ENCODE data around the gene SLC25A4.

Gene SLC25A4

DNA sequence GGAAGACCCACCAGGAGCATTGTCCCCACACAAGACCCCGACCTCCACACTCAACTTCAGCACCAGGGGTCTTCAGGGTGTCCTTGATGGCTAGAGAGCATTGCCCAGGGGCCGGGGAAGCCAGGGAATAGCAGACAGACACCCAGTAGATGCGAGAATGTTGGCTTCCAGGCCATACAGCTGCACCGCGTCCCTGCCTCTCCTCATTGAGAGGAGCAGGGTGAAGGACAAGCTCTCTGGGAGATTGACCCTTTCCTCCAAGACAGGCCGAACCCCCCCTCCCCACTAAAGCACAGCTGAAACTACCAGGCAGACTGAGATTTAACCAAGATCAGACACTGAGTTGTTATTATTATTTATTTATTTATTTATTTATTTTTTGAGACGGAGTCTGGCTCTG is 42.6 kb upstream of the SLC25A4 start:
- Histone ChIP-seq H3K9me3 (ENCODE audit: control insufficient read depth, insufficient read depth, low read length) (no peaks in the 10 kb centered on the region), H3K9me2 (replicated peaks; ENCODE audit: control insufficient read depth, low read length) (no peaks in the 10 kb centered on the region), H3K79me2 (ENCODE audit: control insufficient read depth, low read length) (no peaks in the 10 kb centered on the region), H3K4me2 (ENCODE audit: low read length) (no peak overlapping the region), H3K36me3 (ENCODE audit: control insufficient read depth, low read length) (no peaks in the 10 kb centered on the region), H3K4me1 (ENCODE audit: control insufficient read depth, low read length) (no peaks in the 10 kb centered on the region), H3F3A (ENCODE audit: control insufficient read depth, insufficient read depth) (no peaks in the 10 kb centered on the region), H3K27me3 (ENCODE audit: control insufficient read depth, low read length) (peaks cover 16% of the 10 kb centered on the region), H4K20me1 (ENCODE audit: control insufficient read depth, insufficient read depth, low read depth, low read length) (no peaks in the 10 kb centered on the region), H3K4me3 (ENCODE audit: low read length) (no peak overlapping the region), H3K27ac (ENCODE audit: low read depth, low read length) (no peak overlapping the region)
- no peak for TF ChIP-seq EZH2phosphoT487 (IDR thresholded peaks at IDR 0.05; ENCODE audit: borderline replicate concordance, low read length)
- TF ChIP-seq, protein P1, sequence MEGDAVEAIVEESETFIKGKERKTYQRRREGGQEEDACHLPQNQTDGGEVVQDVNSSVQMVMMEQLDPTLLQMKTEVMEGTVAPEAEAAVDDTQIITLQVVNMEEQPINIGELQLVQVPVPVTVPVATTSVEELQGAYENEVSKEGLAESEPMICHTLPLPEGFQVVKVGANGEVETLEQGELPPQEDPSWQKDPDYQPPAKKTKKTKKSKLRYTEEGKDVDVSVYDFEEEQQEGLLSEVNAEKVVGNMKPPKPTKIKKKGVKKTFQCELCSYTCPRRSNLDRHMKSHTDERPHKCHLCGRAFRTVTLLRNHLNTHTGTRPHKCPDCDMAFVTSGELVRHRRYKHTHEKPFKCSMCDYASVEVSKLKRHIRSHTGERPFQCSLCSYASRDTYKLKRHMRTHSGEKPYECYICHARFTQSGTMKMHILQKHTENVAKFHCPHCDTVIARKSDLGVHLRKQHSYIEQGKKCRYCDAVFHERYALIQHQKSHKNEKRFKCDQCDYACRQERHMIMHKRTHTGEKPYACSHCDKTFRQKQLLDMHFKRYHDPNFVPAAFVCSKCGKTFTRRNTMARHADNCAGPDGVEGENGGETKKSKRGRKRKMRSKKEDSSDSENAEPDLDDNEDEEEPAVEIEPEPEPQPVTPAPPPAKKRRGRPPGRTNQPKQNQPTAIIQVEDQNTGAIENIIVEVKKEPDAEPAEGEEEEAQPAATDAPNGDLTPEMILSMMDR (IDR thresholded peaks at IDR 0.05; ENCODE audit: low read depth, low read length, poor library complexity, severe bottlenecking) = no peak

- Histone ChIP-seq H4K20me1 (ENCODE audit: control insufficient read depth, insufficient read depth, low read depth, low read length) (no peaks in the 10 kb centered on the region), H3K4me1 (ENCODE audit: control insufficient read depth, low read length) (no peaks in the 10 kb centered on the region), H3K79me2 (ENCODE audit: control insufficient read depth, low read length) (no peaks in the 10 kb centered on the region), H3K4me3 (ENCODE audit: low read length) (no peak overlapping the region), H3K4me2 (ENCODE audit: low read length) (no peak overlapping the region), H3K9me3 (ENCODE audit: control insufficient read depth, insufficient read depth, low read length) (no peaks in the 10 kb centered on the region), H3K27me3 (ENCODE audit: control insufficient read depth, low read length) (peaks cover 22% of the 10 kb centered on the region), H3K27ac (ENCODE audit: low read depth, low read length) (no peak overlapping the region), H3F3A (ENCODE audit: control insufficient read depth, insufficient read depth) (no peaks in the 10 kb centered on the region), H3K9me2 (replicated peaks; ENCODE audit: control insufficient read depth, low read length) (no peaks in the 10 kb centered on the region), H3K36me3 (ENCODE audit: control insufficient read depth, low read length) (no peaks in the 10 kb centered on the region)
- TF ChIP-seq, protein P1 (IDR thresholded peaks at IDR 0.05; ENCODE audit: low read depth, low read length, poor library complexity, severe bottlenecking) = no peak
- TF ChIP-seq EZH2phosphoT487 (IDR thresholded peaks at IDR 0.05; ENCODE audit: borderline replicate concordance, low read length) = no peak
Observed at GRCh38 chr4:185101354-185101890, 41.6 kb upstream of the SLC25A4 start.

GRCh38 chr4:185104733-185105132 is 38.3 kb upstream of the SLC25A4 start:
- H3K36me3 ChIP-seq (ENCODE audit: control insufficient read depth, low read length) = no peaks in the 10 kb centered on the region
- TF ChIP-seq EZH2phosphoT487 (IDR thresholded peaks at IDR 0.05; ENCODE audit: borderline replicate concordance, low read length) = no peak
- TF ChIP-seq, protein P1 (IDR thresholded peaks at IDR 0.05; ENCODE audit: low read depth, low read length, poor library complexity, severe bottlenecking) = no peak

More at GRCh38 chr4:185104733-185105132, 38.3 kb upstream of the SLC25A4 start:
- no peaks in the 10 kb centered on the region for H3F3A ChIP-seq (ENCODE audit: control insufficient read depth, insufficient read depth)
- H3K27ac ChIP-seq (ENCODE audit: low read depth, low read length) = no peak overlapping the region
- no peaks in the 10 kb centered on the region for H3K4me1 ChIP-seq (ENCODE audit: control insufficient read depth, low read length)
- no peaks in the 10 kb centered on the region for H3K9me3 ChIP-seq (ENCODE audit: control insufficient read depth, insufficient read depth, low read length)
- no peaks in the 10 kb centered on the region for H4K20me1 ChIP-seq (ENCODE audit: control insufficient read depth, insufficient read depth, low read depth, low read length)
- no peaks in the 10 kb centered on the region for H3K79me2 ChIP-seq (ENCODE audit: control insufficient read depth, low read length)
- H3K27me3 ChIP-seq (ENCODE audit: control insufficient read depth, low read length) = peaks cover 31% of the 10 kb centered on the region
- no peaks in the 10 kb centered on the region for H3K9me2 ChIP-seq (replicated peaks; ENCODE audit: control insufficient read depth, low read length)
- no peak overlapping the region for H3K4me2 ChIP-seq (ENCODE audit: low read length)
- no peak overlapping the region for H3K4me3 ChIP-seq (ENCODE audit: low read length)

All from DOHH2 (cell line).